Panc1 (cell line): Measurements from ENCODE around the gene RNF215.

ENCODE experiments used
- CTCF ChIP-seq: fragments of 450-650 bp; IDR thresholded peaks from 2 replicates; pipeline ENCODE4 v1.5.1; 2017; ENCODE audit warnings: mild to moderate bottlenecking
- POLR2AphosphoS5 ChIP-seq: IDR thresholded peaks from 2 replicates; pipeline ENCODE4 v1.6.1; 2012; ENCODE audit warnings: mild to moderate bottlenecking, low read depth, low read length, moderate library complexity
- SIN3A ChIP-seq: IDR thresholded peaks from 2 replicates; pipeline ENCODE4 v1.6.1; 2012; ENCODE audit warnings: low read depth, mild to moderate bottlenecking, low read length, moderate library complexity, borderline replicate concordance; ENCODE audit not compliant: insufficient read depth

- TF ChIP-seq CTCF (no peak), POLR2AphosphoS5 (no peak), SIN3A (no peak)
Observed at GRCh38 chr22:30405731-30406130, 18.5 kb upstream of the RNF215 start.
